Pancreas (tissue), 10 donors: ENCODE results near the gene SAYSD1. TPM values are rescaled to one million over a fixed set of nuclear protein-coding genes. Genes with fewer than 3 reads are reported as not detected.

Source experiments
- ATAC-seq, 4 donors: fragments of 200-7000 bp; cut with Tn5 transposase; one replicate each; pipeline versions ENCODE4 v1.8.0 to v1.9.1; 2020; ENCODE audit warnings: mild to moderate bottlenecking in 4 of 4, moderate library complexity in 4 of 4
- DNase-seq, 6 donors: peaks; one replicate each; pipeline ENCODE4 v3.0.0-alpha.2; 2020
- FAIRE-seq: peaks from 2 replicates; lab custom pipeline; 2012; peaks lifted over from hg19 to GRCh38; lab: Jason Lieb, UNC
- H3K27ac ChIP-seq, 4 donors: fragments of 200-600 bp; sonication (generic); 1 replicate in 3 of 4; 2 replicates in 1 of 4; pipeline versions ENCODE4 v1.5.0 to v1.8.0; 2020
- H3K27me3 ChIP-seq, 4 donors: fragments of 200-600 bp; one replicate each; pipeline ENCODE4 v1.8.0; 2021
- H3K36me3 ChIP-seq, 3 donors: fragments of 200-600 bp; sonication (generic) in 1 of 3; one replicate each; pipeline versions ENCODE4 v1.5.0 to v1.8.0; 2020 to 2021
- H3K4me1 ChIP-seq, 3 donors: fragments of 200-600 bp; one replicate each; pipeline ENCODE4 v1.8.0; 2021
- H3K4me3 ChIP-seq, 4 donors: fragments of 200-600 bp; sonication (generic) in 2 of 4; one replicate each; pipeline versions ENCODE4 v1.5.0 to v1.8.0; 2020 to 2021
- H3K9me3 ChIP-seq, 4 donors: fragments of 200-600 bp; one replicate each; pipeline ENCODE4 v1.8.0; 2021
- CTCF ChIP-seq, 4 donors: fragments of 200-600 bp; sonication (generic) in 3 of 4; IDR thresholded peaks; one replicate each; pipeline versions ENCODE4 v1.5.0 to v1.8.0; 2021; ENCODE audit warnings: antibody characterized with exemption in 4 of 4
- WGBS, 2 donors: extraction: QIAGEN DNeasy Blood & Tissue Kit; methylation state at CpG; one replicate each; pipeline ENCODE4 v1.1.7; 2013; 5-methylcytosine and 5-hydroxymethylcytosine counted together
- intact Hi-C, 3 donors: fragments of 100-400 bp; cut with DNase I; formaldehyde crosslinking; loops; one replicate each; pipeline versions ENCODE4 v1.11.1 to v1.14.2; 2022
- polyA plus RNA-seq, 2 donors: library from polyadenylated mRNA; stranded (reverse); fragments of 200-250 nt; gene quantifications; one replicate each; pipeline ENCODE4 v1.2.3, GENCODE V29; 2013
- total RNA-seq, 6 donors: library from RNA; stranded (reverse); fragmentation: NEBNext Ultra II Directional in 4 of 6; extraction: Animal tissue kit (Norgen Biotek cat#: 25700) in 4 of 6; gene quantifications; one replicate each; pipeline versions ENCODE4 v1.2.1 to v1.2.4, GENCODE V29; 2021 to 2023
- donor health status: healthy with polysubstance abuse.
- donor health status: DM: no; HTN: no; CAD: no; lungs with moderate emphysema.
- donor health status: DM: no; HTN: no; CAD: no.
- donor health status: control.
- donor health status: control.
- donor health status: Bipolar disorder and iron deficiency.
- donor health status: DM: yes; HTN: yes; CAD: no.
- donor health status: DM: no; HTN: no; CAD: no.
- donor health status: DM: no; HTN: no; CAD: no.
- donor health status: DM: yes; HTN: yes; CAD: no.

SAYSD1 gene
- total and polyA plus RNA-seq, 8 donors = 5.8 to 12.4 (median 8.7) TPM

GRCh38 chr6:39107034-39107433 is 8.0 kb downstream of the SAYSD1 start:
- no peak overlapping the region for H3K27ac ChIP-seq
- H3K4me1 ChIP-seq = peaks cover 0 to 3% (median 0%) of the 10 kb centered on the region in 3 donors
- H3K27me3 ChIP-seq = no peaks in the 10 kb centered on the region
- intact Hi-C loops = loop anchor here in 1 of 3 donors (10.0 kb wide), 1 partner anchor 112 kb away; no protein-coding TSS in a partner anchor
- no peak for TF ChIP-seq CTCF (IDR thresholded peaks at IDR 0.05)
- H3K36me3 ChIP-seq = peaks cover 0 to 3% (median 3%) of the 10 kb centered on the region in 3 donors
- DNase-seq (no peak), FAIRE-seq (no peak), ATAC-seq (no peak)
- H3K4me3 ChIP-seq = no peak overlapping the region
- no peaks in the 10 kb centered on the region for H3K9me3 ChIP-seq
- 81 to 92% methylated on average over 4 of the region's 4 CpGs for WGBS, 2 donors

- peaks cover 0 to 16% (median 6%) of the 10 kb centered on the region in 3 donors for H3K4me1 ChIP-seq
- DNase-seq (no peak), ATAC-seq (no peak), FAIRE-seq (no peak)
- intact Hi-C loops = loop anchor here in 1 of 3 donors (10.0 kb wide), 1 partner anchor 110 kb away; no protein-coding TSS in a partner anchor
- WGBS, 2 donors = 64 to 65% methylated on average over 4 of the region's 4 CpGs
- no peaks in the 10 kb centered on the region for H3K36me3 ChIP-seq
- no peak overlapping the region for H3K27ac ChIP-seq
- no peak for TF ChIP-seq CTCF (IDR thresholded peaks at IDR 0.05)
- no peaks in the 10 kb centered on the region for H3K27me3 ChIP-seq
- no peaks in the 10 kb centered on the region for H3K9me3 ChIP-seq
- H3K4me3 ChIP-seq = no peak overlapping the region
Observed at GRCh38 chr6:39104528-39104927, 10.5 kb downstream of the SAYSD1 start.

- Histone ChIP-seq H3K9me3 (no peaks in the 10 kb centered on the region), H3K4me3 (no peak overlapping the region), H3K27me3 (no peaks in the 10 kb centered on the region), H3K27ac (no peak overlapping the region), H3K36me3 (no peaks in the 10 kb centered on the region), H3K4me1 (peaks cover 0 to 25% (median 12%) of the 10 kb centered on the region in 3 donors)
- intact Hi-C loops = loop anchor here in 1 of 3 donors (10.0 kb wide), 1 partner anchor 108 kb away; no protein-coding TSS in a partner anchor
- no peak for TF ChIP-seq CTCF (IDR thresholded peaks at IDR 0.05)
- 86 to 92% methylated on average over 1 of the region's 1 CpG for WGBS, 2 donors
- no peak for DNase-seq
- no peak for ATAC-seq
- no peak for FAIRE-seq
Observed at GRCh38 chr6:39102821-39103136, 12.2 kb downstream of the SAYSD1 start.

- 42 to 46% methylated on average over 12 of the region's 12 CpGs for WGBS, 2 donors
- Histone ChIP-seq H3K27ac (peak overlapping the region in 1 of 4 donors; percentile 15), H3K4me3 (no peak overlapping the region), H3K4me1 (peaks cover 0 to 27% (median 12%) of the 10 kb centered on the region in 3 donors), H3K9me3 (no peaks in the 10 kb centered on the region), H3K36me3 (no peaks in the 10 kb centered on the region), H3K27me3 (no peaks in the 10 kb centered on the region)
- no peak for FAIRE-seq
- peak in 5 of 6 donors; percentile 29 to 75 (median 63) for DNase-seq
- ATAC-seq = peak; percentile 84 to 88 (median 85)
- intact Hi-C loops = loop anchor here in 1 of 3 donors (10.0 kb wide), 1 partner anchor 107 kb away; no protein-coding TSS in a partner anchor
- peak in 3 of 4 donors; percentile 12 to 19 (median 17) for TF ChIP-seq CTCF (IDR thresholded peaks at IDR 0.05)
Observed at GRCh38 chr6:39102071-39102820, 12.7 kb downstream of the SAYSD1 start.

- no peak overlapping the region for H3K27ac ChIP-seq
- no peak for ATAC-seq
- TF ChIP-seq CTCF (IDR thresholded peaks at IDR 0.05) = no peak
- H3K36me3 ChIP-seq = no peaks in the 10 kb centered on the region
- no peak for FAIRE-seq
- intact Hi-C loops = loop anchor here in 1 of 3 donors (10.0 kb wide), 1 partner anchor 106 kb away; no protein-coding TSS in a partner anchor
- H3K9me3 ChIP-seq = no peaks in the 10 kb centered on the region
- no peak for DNase-seq
- WGBS, 2 donors = 85 to 87% methylated on average over 3 of the region's 3 CpGs
- H3K4me1 ChIP-seq = peaks cover 0 to 29% (median 12%) of the 10 kb centered on the region in 3 donors
- no peak overlapping the region for H3K4me3 ChIP-seq
- no peaks in the 10 kb centered on the region for H3K27me3 ChIP-seq
Observed at GRCh38 chr6:39100358-39100757, 14.6 kb downstream of the SAYSD1 start.
